Erythroblast (primary cell): ENCODE results near the gene OBSCN.

Experiments used
- GATA1 ChIP-seq: IDR thresholded peaks from 2 replicates; pipeline ENCODE4 v1.6.1; 2011; ENCODE audit warnings: low read depth, mild to moderate bottlenecking, control low read depth, low read length, moderate library complexity
- POLR2A ChIP-seq: IDR thresholded peaks from 2 replicates; pipeline ENCODE4 v1.6.1; 2011; ENCODE audit warnings: mild to moderate bottlenecking, low read length

DNA sequence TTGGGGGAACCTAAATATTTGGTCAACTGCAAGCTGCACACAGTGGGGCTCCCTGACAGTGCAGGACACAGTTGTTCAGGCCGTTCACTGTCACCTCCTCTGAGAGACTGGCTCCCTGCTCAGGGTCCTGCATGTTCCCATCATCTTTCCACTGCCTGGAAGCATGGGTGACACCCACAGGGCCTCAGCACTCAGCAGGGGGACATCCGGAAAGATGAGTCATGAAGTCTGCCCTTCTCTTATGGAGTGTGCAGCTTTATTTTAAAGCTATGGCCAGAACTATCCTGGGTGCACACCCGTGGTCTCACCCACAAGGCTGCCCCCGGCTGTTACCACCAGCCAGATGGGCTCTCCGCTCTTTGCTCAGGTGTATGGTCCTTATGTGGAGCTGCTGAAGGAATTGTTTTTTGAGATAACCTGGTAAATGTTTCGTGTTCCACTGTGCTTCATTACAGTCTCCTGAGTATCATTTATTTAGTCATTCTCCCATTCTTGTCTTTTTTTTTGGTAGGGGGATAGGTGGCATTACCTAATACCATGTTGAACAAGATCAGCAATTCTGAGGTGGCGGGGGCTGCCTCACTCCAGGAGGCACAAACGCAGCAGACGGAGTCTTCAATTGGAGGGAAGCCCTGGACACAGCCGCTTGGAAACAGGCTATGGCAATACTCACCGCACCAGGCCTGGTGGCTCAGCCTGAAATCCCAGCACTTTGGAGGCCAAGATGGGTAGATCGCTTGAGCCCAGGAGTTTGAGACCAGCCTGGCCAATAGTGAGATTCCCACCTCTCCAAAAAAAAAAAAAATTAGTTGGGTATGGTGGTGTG, 184.5 kb downstream of the OBSCN start:
- TF ChIP-seq POLR2A (no peak), GATA1 (no peak)
